Lower leg skin (tissue), 3 donors: ENCODE results near the gene CAMSAP2.

Experiments used
- CTCF ChIP-seq, 3 donors: fragments of 450-650 bp; IDR thresholded peaks; one replicate each; pipeline ENCODE4 v1.5.1; 2016; ENCODE audit warnings: antibody characterized with exemption in 3 of 3, mild to moderate bottlenecking in 3 of 3, moderate library complexity in 2 of 3
- POLR2A ChIP-seq, 2 donors: fragments of 450-650 bp; IDR thresholded peaks; one replicate each; pipeline ENCODE4 v1.6.1; 2016 to 2017; ENCODE audit warnings: antibody characterized with exemption in 2 of 2, mild to moderate bottlenecking in 1 of 2, moderate library complexity in 1 of 2

DNA sequence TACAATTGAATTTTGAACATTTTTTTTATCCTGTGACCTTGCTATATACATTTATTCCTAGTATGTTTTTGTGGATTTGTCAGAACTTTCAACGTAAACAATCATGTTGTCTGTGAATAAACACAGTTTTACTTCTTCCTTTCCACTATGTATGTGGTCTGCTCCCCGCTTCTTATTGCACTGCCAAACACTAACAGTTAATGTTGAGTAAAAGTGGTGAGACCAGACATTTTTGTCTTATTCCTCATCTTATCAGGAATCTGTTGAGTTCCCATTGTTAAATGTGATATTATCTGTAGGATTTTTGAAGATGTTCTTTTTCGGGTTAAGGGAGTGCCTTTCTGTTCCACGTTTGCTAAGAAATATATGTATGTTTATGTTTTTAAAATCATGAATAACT is 45.9 kb downstream of the CAMSAP2 start:
- TF ChIP-seq CTCF (IDR thresholded peaks at IDR 0.05) (no peak), POLR2A (IDR thresholded peaks at IDR 0.05) (no peak)
